ENCODE results near the gene PPP1R17.

DNA sequence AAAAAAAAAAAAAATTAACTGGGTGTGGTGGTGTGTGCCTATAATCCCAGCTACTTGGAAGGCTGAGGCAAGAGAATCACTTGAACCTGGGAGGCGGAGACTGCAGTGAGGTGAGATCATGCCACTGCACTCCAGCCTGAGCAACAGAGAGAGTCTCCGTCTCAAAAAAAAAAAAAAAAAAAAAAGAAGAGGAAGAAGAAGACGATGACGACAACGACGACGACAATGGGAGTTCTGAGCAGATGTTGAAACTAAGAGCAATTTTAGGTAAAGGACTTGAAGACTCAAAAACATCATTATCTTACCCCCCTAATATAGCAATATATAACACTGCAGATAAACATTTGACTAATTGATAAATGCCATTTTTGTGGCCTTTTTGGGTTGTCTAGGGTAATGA is 39.5 kb upstream of the PPP1R17 start:
- TF ChIP-seq, protein P1, sequence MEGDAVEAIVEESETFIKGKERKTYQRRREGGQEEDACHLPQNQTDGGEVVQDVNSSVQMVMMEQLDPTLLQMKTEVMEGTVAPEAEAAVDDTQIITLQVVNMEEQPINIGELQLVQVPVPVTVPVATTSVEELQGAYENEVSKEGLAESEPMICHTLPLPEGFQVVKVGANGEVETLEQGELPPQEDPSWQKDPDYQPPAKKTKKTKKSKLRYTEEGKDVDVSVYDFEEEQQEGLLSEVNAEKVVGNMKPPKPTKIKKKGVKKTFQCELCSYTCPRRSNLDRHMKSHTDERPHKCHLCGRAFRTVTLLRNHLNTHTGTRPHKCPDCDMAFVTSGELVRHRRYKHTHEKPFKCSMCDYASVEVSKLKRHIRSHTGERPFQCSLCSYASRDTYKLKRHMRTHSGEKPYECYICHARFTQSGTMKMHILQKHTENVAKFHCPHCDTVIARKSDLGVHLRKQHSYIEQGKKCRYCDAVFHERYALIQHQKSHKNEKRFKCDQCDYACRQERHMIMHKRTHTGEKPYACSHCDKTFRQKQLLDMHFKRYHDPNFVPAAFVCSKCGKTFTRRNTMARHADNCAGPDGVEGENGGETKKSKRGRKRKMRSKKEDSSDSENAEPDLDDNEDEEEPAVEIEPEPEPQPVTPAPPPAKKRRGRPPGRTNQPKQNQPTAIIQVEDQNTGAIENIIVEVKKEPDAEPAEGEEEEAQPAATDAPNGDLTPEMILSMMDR (conservative IDR thresholded peaks at IDR 0.05; ENCODE audit: low read length), result no peak
- no peak for TF ChIP-seq EZH2phosphoT487 (IDR thresholded peaks at IDR 0.05; ENCODE audit: borderline replicate concordance, low read depth, low read length)

All from OCI-LY7 (cell line).